ENCODE data around the gene LIAS. TPM values are rescaled to one million over a fixed set of nuclear protein-coding genes. Genes with fewer than 3 reads are reported as not detected.

The LIAS gene
- total RNA-seq, 1 experiment from 2014 or later: 23.1 TPM

DNA sequence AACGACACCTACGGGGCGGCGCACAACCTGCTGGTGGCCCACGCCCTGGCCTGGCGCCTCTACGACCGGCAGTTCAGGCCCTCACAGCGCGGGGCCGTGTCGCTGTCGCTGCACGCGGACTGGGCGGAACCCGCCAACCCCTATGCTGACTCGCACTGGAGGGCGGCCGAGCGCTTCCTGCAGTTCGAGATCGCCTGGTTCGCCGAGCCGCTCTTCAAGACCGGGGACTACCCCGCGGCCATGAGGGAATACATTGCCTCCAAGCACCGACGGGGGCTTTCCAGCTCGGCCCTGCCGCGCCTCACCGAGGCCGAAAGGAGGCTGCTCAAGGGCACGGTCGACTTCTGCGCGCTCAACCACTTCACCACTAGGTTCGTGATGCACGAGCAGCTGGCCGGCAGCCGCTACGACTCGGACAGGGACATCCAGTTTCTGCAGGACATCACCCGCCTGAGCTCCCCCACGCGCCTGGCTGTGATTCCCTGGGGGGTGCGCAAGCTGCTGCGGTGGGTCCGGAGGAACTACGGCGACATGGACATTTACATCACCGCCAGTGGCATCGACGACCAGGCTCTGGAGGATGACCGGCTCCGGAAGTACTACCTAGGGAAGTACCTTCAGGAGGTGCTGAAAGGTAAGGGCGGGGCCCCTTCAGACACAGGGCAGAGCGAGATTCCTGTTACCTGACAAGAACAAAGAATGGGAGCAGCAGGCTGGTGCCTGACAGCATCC lies 11.8 kb upstream of the LIAS start (continued):
- TF ChIP-seq, protein P1, sequence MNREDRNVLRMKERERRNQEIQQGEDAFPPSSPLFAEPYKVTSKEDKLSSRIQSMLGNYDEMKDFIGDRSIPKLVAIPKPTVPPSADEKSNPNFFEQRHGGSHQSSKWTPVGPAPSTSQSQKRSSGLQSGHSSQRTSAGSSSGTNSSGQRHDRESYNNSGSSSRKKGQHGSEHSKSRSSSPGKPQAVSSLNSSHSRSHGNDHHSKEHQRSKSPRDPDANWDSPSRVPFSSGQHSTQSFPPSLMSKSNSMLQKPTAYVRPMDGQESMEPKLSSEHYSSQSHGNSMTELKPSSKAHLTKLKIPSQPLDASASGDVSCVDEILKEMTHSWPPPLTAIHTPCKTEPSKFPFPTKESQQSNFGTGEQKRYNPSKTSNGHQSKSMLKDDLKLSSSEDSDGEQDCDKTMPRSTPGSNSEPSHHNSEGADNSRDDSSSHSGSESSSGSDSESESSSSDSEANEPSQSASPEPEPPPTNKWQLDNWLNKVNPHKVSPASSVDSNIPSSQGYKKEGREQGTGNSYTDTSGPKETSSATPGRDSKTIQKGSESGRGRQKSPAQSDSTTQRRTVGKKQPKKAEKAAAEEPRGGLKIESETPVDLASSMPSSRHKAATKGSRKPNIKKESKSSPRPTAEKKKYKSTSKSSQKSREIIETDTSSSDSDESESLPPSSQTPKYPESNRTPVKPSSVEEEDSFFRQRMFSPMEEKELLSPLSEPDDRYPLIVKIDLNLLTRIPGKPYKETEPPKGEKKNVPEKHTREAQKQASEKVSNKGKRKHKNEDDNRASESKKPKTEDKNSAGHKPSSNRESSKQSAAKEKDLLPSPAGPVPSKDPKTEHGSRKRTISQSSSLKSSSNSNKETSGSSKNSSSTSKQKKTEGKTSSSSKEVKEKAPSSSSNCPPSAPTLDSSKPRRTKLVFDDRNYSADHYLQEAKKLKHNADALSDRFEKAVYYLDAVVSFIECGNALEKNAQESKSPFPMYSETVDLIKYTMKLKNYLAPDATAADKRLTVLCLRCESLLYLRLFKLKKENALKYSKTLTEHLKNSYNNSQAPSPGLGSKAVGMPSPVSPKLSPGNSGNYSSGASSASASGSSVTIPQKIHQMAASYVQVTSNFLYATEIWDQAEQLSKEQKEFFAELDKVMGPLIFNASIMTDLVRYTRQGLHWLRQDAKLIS (CRISPR knock-in tag; IDR thresholded peaks at IDR 0.05; ENCODE audit: borderline replicate concordance): peak; percentile 61; the same call in 1 of the 2 replicates
- TF ChIP-seq IRF2 (CRISPR knock-in tag; IDR thresholded peaks at IDR 0.05; ENCODE audit: borderline replicate concordance, low read depth) (no peak; the same call in 1 of the 2 replicates), SP1 (CRISPR knock-in tag; conservative IDR thresholded peaks at IDR 0.05) (peak; percentile 55; the same call in 1 of the 2 replicates), ZNF671 (CRISPR knock-in tag; IDR thresholded peaks at IDR 0.05) (no peak), NR1H2 (CRISPR knock-in tag; IDR thresholded peaks at IDR 0.05) (no peak), ZNF423 (CRISPR knock-in tag; IDR thresholded peaks at IDR 0.05) (no peak), CREM (CRISPR knock-in tag; IDR thresholded peaks at IDR 0.05) (peak; percentile 77; the same call in 1 of the 2 replicates), EMX1 (CRISPR knock-in tag; IDR thresholded peaks at IDR 0.05) (no peak), NFATC4 (CRISPR knock-in tag; IDR thresholded peaks at IDR 0.05) (no peak), NR3C1 (CRISPR knock-in tag; conservative IDR thresholded peaks at IDR 0.05; ENCODE audit: low read depth) (0 out of 2 replicates have a peak, but pooled peaks have one; percentile 32)
- TF ChIP-seq, protein P2, sequence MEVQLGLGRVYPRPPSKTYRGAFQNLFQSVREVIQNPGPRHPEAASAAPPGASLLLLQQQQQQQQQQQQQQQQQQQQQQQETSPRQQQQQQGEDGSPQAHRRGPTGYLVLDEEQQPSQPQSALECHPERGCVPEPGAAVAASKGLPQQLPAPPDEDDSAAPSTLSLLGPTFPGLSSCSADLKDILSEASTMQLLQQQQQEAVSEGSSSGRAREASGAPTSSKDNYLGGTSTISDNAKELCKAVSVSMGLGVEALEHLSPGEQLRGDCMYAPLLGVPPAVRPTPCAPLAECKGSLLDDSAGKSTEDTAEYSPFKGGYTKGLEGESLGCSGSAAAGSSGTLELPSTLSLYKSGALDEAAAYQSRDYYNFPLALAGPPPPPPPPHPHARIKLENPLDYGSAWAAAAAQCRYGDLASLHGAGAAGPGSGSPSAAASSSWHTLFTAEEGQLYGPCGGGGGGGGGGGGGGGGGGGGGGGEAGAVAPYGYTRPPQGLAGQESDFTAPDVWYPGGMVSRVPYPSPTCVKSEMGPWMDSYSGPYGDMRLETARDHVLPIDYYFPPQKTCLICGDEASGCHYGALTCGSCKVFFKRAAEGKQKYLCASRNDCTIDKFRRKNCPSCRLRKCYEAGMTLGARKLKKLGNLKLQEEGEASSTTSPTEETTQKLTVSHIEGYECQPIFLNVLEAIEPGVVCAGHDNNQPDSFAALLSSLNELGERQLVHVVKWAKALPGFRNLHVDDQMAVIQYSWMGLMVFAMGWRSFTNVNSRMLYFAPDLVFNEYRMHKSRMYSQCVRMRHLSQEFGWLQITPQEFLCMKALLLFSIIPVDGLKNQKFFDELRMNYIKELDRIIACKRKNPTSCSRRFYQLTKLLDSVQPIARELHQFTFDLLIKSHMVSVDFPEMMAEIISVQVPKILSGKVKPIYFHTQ (CRISPR knock-in tag; IDR thresholded peaks at IDR 0.05): no peak
- TF ChIP-seq, protein P3, sequence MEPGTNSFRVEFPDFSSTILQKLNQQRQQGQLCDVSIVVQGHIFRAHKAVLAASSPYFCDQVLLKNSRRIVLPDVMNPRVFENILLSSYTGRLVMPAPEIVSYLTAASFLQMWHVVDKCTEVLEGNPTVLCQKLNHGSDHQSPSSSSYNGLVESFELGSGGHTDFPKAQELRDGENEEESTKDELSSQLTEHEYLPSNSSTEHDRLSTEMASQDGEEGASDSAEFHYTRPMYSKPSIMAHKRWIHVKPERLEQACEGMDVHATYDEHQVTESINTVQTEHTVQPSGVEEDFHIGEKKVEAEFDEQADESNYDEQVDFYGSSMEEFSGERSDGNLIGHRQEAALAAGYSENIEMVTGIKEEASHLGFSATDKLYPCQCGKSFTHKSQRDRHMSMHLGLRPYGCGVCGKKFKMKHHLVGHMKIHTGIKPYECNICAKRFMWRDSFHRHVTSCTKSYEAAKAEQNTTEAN (CRISPR knock-in tag; IDR thresholded peaks at IDR 0.05): peak; percentile 67; the same call in 1 of the 2 replicates
- TF ChIP-seq, protein P4, sequence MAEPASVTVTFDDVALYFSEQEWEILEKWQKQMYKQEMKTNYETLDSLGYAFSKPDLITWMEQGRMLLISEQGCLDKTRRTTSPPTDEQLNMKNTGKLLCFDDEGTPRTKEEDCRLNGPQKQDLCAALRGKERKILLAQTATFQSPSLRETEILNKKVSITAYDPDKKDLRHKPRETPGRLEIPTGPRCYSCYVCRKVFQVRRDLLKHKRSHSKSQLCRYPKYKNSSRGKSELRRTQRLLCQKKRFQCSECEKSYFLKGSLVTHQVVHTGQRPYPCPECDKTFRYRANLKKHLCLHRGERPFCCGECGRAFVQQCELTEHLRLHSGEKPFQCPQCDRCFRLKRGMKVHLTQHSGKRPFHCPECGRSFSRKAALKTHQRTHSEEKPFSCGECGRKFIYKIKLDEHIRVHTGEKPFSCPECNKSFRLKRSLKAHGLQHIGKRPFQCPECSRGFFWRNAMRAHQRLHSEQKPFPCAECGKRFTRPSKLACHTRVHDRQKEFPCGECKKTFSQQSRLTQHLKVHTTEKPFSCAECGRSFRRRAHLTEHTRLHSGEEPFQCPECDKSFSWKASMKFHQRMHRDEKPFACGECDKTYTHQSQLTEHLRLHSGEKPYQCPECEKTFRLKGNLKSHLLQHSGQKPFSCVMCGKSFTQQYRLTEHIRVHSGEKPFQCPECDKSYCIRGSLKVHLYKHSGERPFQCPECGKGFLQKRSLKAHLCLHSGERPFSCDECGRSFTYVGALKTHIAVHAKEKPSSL (CRISPR knock-in tag; conservative IDR thresholded peaks at IDR 0.05): no peak
- TF ChIP-seq, protein P5, sequence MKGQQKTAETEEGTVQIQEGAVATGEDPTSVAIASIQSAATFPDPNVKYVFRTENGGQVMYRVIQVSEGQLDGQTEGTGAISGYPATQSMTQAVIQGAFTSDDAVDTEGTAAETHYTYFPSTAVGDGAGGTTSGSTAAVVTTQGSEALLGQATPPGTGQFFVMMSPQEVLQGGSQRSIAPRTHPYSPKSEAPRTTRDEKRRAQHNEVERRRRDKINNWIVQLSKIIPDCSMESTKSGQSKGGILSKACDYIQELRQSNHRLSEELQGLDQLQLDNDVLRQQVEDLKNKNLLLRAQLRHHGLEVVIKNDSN (CRISPR knock-in tag; IDR thresholded peaks at IDR 0.05): peak; percentile 34; the same call in 1 of the 2 replicates

DNA sequence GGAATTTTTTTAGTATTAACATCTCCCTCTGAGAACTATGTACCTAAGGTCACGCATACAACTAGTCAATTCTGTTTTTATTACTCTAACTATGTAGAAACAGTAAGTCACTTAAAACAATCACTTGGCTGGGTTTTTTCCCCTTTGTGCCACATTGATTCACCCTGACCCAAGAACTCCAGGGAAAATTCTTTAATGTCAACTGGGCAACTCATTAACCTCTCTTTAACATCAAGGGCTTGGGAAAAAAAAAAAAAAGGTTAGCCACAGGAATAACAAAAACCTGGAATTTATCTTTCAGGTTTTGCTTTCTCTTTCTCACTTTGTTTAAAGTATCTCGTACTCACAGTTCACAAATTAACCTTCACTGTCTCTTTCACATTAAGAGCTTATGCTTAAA lies 8.2 kb upstream of the LIAS start:
- no peak overlapping the region for H3K4me3 Mint-ChIP-seq
- CTCF ChIA-PET: no interaction called here
- peak; percentile 59; the same call in 1 of the 2 replicates for TF ChIP-seq ZNF416 (CRISPR knock-in tag; IDR thresholded peaks at IDR 0.05)
- no peak for TF ChIP-seq RORB (CRISPR knock-in tag; IDR thresholded peaks at IDR 0.05)
- ATAC-seq (no peak), DNase-seq (ENCODE audit: low spot score) (no peak)
- peaks cover 50% of the 10 kb centered on the region for H3K36me3 Mint-ChIP-seq
- H3K27ac Mint-ChIP-seq: peak overlapping the region; percentile 91
- no peaks in the 10 kb centered on the region for H3K9me3 Mint-ChIP-seq
- 0 out of 2 replicates have a peak, but pooled peaks cover 2% of the 10 kb centered on the region for H3K27me3 Mint-ChIP-seq (ENCODE audit: low read depth)
- POLR2A ChIA-PET: interaction anchor here (0.7 kb wide), 1 partner anchor 8 kb away, joined by 7 read pairs; the partner anchor contains the start of genes LIAS and RPL9
- H3K4me1 Mint-ChIP-seq: peaks cover 31% of the 10 kb centered on the region
